OCI-M1 (cell line): ENCODE measurements around the gene CYP26A1.

ENCODE experiments used
- DNase-seq: peaks from one replicate; lab custom pipeline; 2025; lab: John Stamatoyannopoulos, UW

CYP26A1 gene, protein sequence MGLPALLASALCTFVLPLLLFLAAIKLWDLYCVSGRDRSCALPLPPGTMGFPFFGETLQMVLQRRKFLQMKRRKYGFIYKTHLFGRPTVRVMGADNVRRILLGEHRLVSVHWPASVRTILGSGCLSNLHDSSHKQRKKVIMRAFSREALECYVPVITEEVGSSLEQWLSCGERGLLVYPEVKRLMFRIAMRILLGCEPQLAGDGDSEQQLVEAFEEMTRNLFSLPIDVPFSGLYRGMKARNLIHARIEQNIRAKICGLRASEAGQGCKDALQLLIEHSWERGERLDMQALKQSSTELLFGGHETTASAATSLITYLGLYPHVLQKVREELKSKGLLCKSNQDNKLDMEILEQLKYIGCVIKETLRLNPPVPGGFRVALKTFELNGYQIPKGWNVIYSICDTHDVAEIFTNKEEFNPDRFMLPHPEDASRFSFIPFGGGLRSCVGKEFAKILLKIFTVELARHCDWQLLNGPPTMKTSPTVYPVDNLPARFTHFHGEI

GRCh38 chr10:93073539-93074146 is at the start of gene CYP26A1:
Gene CYP26A1, plus strand, starts transcription at chr10:93073893. Its CDS starts 42 bp downstream, at chr10:93073935.
- no peak for DNase-seq

DNA sequence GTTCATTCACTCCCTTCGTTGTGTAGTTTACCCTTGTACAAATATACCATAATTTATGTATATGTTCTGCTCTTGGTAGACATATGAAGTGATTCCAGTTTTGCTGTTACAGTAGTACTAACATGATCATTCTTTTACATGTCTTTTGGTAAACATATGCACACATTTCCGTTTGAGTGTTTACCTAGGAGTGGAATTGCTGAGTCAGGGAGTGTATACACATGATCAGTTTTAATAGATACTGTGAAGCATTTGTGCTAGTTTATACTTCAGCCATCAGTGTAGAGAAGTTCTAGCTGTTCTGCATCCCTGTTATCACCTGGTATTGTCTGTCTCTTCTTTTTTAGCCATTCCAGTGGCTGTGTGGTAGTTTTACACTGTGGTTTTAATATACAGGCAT is 47.6 kb upstream of the CYP26A1 start:
- no peak for DNase-seq

- no peak for DNase-seq
These were observed 46.2 kb upstream of the CYP26A1 start for GRCh38 chr10:93027508-93027907.

GRCh38 chr10:93028883-93029282 is 44.8 kb upstream of the CYP26A1 start:
- no peak for DNase-seq

DNA sequence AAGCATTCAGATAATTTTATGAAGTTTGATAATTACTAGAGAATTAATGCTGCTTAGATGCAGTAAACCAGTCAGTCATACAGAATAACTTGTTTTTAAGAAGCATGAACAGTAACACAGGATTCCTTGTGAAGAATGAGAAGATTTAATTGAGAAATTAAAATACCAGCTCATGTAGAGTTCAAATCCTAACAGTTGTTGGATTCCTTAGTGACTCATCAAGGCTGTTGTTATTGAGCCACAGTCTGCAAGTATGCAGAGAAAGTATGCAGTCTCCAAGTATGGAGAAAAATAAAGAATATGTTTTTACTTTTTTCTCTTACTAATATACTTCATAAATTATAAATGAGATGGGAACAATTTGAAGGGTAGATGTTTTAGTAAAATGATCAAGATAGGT is 43.3 kb upstream of the CYP26A1 start:
- DNase-seq: no peak

DNA sequence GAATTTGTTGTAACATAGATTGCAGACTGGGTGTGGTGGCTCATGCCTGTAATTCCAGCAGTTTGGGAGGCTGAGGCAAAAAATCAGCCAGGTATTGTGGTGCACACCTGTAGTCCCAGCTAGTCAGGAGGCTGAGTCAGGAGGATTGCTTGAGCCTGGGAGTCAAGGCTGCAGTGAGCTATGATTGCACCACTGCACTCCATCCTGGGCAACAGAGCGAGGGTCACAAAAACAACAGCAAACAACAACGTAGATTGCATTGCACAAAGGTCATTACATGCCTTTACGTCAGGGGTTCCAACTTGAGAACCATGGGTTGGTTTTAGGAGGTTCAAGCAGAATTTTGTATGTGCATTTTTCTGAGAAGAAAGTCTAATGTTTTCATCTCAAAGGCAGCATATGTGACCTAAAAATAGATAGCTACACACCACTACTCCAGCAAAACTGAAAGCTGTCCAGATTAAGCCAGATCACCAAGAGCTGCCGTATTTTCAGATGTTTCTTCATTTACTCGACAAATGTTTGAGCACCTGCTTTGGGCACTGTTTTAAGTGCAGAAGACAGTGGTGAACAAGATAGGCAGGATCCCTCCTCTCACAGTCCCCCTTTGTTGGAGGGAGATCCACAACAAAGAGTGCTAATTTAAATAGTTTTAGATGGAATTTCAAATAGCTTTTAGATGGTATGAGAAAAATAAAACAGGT is 41.4 kb upstream of the CYP26A1 start:
- no peak for DNase-seq

DNA sequence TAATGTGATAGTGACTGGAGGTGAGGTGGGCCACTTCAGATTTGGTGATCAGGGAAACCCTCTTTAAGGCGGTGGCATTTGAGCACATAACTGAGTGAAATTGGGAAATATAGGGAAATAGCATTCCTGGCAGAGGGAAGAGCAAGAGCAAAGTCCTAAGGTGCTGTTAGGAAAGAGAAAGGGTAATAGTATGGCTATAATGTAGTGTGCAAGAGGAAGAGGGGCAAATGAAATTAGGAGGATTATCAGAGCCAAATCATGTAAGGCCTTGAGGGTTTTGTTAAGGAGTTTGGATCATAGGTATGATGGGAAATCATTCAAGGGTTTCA is 40.9 kb upstream of the CYP26A1 start:
- DNase-seq: no peak

GRCh38 chr10:93034426-93034825 is 39.3 kb upstream of the CYP26A1 start:
- no peak for DNase-seq

DNA sequence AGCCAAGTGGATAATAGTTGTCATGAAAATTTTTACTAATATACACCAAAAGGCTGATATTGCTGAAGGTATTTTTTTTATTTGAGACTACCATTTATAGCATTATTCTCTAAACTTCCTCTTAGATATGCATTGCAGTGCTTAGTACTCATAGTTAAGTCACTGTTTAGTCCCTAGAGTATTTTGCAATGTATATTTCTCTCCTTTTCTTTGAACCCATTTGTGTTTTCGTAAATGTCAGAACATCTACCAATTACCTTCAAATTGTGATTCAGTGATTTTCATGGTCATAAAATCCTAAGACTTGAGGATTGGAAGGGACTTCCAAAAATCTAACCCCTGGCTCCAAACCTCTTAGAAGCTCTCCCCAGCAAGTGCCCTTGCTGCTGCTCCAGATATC is 34.6 kb upstream of the CYP26A1 start:
- DNase-seq: no peak

DNA sequence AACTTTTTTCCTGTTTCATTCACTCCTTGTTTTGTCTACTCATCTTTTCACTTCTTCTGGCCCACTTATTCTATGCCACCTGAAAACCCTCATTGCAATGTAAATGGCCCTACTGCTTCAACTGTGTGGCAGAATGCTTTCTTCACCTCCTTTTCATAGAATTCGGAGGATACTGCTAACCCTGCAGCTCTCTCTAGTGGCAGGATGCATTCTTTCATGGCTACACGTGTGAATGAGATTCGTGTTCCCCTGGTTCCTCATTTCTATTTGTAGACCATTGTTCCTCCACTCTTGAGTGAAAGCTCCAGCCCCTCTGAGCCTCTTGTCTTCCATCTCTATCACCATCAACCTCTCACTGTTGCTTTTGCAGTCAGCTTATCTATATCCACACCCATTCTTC is 34.0 kb upstream of the CYP26A1 start:
- DNase-seq: peak; percentile 87

DNA sequence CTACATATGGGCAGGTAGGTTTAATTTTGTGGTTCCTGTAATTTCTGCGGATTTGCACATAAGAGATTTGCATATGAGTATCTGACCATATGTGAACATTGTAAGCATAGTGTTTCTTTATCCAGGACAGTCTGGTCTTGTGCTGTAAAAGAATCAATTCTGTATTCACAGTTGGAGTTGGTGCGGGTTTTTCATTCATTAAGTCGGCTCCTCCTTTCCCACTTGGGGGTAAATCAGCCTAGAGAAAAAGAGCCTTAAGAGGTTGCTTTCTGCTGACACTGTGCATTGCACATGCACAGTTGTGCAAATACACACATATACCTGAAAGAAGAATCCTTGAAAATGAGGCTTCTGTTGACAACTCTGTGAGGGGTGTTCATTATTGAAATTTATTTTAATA is 19.2 kb upstream of the CYP26A1 start:
- DNase-seq: no peak

- DNase-seq: no peak
These were observed 15.6 kb upstream of the CYP26A1 start for GRCh38 chr10:93058139-93058538.

- no peak for DNase-seq
These were observed 13.5 kb upstream of the CYP26A1 start, which contains the start of gene CYP26C1 for GRCh38 chr10:93059975-93060886. Gene CYP26C1, plus strand, starts transcription at chr10:93060798. Its CDS starts 466 bp downstream, at chr10:93061264.

DNA sequence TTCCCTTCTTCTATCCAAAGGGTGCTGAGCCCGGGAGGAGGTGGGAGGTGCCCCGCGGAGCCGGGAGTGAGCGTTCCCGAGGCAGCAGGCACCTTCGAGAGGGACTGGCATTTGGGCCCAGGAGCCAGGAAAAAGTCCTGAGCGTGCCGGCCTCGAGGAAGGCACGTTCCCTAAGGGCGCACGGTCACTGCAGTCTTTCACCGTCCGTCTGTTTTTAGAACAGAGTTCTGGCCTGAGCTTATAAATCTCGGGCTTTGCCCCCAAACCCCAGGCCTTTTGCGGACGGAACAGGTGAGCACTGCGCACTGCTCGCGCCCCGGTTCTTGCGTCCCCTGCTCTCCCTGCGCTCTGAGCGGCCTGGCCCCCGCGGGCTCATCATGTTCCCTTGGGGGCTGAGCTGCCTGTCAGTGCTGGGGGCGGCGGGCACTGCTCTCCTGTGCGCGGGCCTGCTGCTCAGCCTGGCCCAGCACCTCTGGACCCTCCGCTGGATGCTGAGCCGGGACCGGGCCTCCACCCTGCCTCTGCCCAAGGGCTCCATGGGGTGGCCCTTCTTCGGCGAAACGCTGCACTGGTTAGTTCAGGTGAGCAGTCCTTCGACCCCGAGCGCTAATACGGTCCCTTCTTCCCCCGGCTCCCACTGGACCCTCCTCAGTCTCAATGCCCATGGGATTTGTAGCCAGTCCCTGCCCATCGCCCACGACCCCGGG is 12.7 kb upstream of the CYP26A1 start:
- no peak for DNase-seq

- no peak for DNase-seq
These were observed 11.8 kb upstream of the CYP26A1 start for GRCh38 chr10:93061594-93062513.

DNA sequence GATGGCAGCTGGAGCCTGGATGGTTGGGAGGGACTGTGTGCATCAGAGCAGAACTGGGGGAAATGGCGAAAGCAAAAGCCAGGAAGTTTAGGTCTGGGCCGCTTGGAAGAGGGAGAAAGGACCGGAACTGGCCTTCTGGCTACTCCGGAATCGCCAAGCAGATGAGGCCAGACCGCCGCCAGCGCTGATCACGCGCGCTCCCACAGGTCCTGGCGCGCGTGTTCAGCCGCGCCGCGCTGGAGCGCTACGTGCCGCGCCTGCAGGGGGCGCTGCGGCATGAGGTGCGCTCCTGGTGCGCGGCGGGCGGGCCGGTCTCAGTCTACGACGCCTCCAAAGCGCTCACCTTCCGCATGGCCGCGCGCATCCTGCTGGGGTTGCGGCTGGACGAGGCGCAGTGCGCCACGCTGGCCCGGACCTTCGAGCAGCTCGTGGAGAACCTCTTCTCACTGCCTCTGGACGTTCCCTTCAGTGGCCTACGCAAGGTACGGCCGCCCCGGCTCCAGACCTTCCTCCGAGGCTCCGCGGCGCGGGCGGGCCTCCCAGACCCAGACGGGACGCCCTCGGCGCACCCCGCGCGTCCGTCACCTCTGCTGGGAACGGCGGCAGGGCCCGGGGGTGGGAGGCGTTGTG is 11.1 kb upstream of the CYP26A1 start:
- DNase-seq: no peak

- DNase-seq: no peak
These were observed 10.3 kb upstream of the CYP26A1 start for GRCh38 chr10:93063144-93063976.

- DNase-seq: no peak
These were observed 9.6 kb upstream of the CYP26A1 start for GRCh38 chr10:93063977-93064660.
